ENCODE data around the gene PDRG1.

DNA sequence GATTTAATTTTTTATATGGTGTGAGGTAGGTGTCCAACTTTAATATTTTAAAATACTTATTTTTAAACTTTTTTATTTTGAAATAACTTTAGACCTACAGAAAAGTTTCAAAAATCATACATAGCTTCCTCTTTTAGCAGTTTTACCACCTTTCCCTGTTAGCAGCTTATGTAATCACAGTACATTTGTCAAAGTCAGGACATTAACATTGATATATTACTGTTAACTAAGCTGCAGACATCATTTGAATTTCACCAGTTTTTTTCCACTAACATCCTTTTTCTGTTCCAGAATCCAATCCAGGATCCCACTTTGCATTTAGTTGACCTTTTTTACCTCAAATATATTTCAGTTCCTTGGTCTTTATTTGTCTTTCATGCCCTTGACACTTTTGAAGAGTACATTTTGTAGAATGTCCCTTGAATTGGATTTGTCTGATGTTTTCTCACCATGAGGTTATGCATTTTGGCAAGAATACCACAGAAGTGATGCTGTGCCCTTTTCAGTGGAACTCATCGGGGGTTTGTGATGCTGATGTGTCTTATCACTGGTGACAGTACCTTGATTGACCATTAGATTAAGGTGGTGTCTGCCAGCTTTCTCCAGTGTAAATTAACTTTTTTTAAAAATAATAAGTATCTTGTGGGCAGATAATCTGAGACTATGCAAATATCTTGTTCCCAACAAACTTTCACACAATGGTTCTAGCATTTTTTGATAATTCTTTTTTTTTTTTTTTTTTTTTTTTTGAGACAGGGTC lies 48.0 kb downstream of the PDRG1 start:
- TF ChIP-seq JUN (IDR thresholded peaks at IDR 0.05; ENCODE audit: borderline replicate concordance, insufficient read depth, insufficient read length, low read depth) = no peak
- TF ChIP-seq, protein P1, sequence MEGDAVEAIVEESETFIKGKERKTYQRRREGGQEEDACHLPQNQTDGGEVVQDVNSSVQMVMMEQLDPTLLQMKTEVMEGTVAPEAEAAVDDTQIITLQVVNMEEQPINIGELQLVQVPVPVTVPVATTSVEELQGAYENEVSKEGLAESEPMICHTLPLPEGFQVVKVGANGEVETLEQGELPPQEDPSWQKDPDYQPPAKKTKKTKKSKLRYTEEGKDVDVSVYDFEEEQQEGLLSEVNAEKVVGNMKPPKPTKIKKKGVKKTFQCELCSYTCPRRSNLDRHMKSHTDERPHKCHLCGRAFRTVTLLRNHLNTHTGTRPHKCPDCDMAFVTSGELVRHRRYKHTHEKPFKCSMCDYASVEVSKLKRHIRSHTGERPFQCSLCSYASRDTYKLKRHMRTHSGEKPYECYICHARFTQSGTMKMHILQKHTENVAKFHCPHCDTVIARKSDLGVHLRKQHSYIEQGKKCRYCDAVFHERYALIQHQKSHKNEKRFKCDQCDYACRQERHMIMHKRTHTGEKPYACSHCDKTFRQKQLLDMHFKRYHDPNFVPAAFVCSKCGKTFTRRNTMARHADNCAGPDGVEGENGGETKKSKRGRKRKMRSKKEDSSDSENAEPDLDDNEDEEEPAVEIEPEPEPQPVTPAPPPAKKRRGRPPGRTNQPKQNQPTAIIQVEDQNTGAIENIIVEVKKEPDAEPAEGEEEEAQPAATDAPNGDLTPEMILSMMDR (IDR thresholded peaks at IDR 0.05; ENCODE audit: extremely low read depth in 1 of 2, insufficient read depth in 1 of 2, low read depth in 1 of 2, low read length in 2 of 2) = no peak
- no peak for TF ChIP-seq FOS (IDR thresholded peaks at IDR 0.05; ENCODE audit: borderline replicate concordance, insufficient read depth, low read length)
- TF ChIP-seq EZH2 (IDR thresholded peaks at IDR 0.05; ENCODE audit: borderline replicate concordance, low read depth, low read length, severe bottlenecking) = no peak
- TF ChIP-seq POLR2A (IDR thresholded peaks at IDR 0.05; ENCODE audit: low read depth, low read length) = no peak
